Stimulated activated CD8-positive, alpha-beta memory T cell treated with anti-CD3 and anti-CD28 coated beads, Interleukin-7, amount 100 ng/mL, for 4 hours (primary cell): ENCODE measurements around the gene PSKH1.
"Not testable (repeated sequence)": the region's sequence is repeated elsewhere in the genome, so short reads cannot be mapped to it uniquely, and the experiment has no call there.

ENCODE experiments used
- DNase-seq, 2 donors: peaks; one replicate each; pipeline ENCODE4 v3.0.0-alpha.2; 2020; ENCODE audit warnings: low read depth in 2 of 2

The PSKH1 gene

DNA sequence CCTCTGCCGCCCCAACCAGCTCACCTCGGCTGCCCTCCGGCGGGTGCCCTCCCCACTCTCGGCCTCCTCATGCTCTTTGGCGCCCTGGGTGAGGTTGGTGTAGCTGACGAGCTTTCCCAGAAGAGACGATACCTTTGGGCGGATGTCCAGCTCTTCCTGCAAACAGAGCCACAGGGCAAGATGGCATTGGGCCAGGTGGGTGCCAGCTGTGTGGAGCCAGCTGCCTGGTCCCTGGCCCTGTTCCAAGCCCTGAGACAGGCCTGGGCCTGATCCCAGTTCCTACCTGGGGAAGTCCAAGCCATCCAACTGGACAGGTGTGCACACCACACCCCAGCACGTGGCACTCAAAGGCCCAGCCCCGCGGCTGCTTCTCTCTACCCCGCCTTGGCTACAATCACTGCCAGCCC lies 68.5 kb downstream of the PSKH1 start:
- DNase-seq: no peak

DNA sequence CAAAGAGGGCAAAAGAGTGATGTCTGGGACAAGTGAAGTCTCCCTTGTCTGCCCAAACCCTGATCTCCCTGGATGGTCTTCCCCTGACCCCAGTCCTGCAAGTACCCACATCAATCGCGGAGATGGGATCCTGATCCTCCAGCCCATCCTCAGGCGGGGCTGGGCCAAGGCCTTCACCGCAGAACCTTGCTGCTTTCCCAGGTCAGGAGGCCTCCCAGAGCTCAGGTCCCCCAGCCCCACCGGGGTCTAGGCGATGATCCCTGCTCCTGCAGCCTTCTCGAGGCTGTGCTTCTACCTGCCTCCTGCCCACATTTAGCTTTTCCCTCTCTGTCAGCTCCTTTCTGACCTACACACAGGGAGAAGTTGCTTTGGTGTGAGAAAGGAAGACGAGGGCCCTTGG lies 69.1 kb downstream of the PSKH1 start:
- DNase-seq: no peak

- no peak for DNase-seq
These were observed 70.2 kb downstream of the PSKH1 start for GRCh38 chr16:67963292-67963661.

DNA sequence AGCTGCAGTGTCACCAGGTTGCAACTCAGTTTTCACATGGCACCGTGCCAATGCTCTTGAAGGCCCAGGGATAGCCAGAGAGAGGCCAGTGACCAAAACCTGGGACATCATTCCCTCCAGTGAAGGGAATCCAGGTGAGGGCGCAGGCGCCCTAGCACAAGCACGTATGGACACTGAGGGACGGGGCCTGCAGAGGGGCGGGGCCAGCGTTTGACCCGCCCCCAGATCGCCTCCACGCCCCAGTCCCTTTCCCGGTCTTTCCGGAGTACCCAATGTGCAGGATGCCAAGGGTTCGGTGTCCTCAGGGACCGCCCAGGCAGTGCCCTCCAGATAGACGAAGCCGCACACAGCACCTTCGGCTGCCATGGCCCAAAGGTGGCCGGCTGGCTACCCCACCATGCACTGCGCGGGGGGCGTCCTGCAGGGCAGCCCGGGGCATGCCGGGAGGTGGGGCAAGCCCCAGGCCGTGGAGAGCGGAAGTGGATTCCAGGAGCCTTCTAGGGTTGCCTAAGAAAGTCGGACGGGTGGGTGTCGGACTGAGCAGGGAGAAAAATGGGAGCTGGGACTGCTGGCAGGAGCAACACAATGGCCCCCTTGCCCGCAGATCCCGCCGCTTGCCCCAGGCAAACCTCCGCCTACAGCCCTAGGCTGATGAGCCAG lies 70.7 kb downstream of the PSKH1 start:
- no peak for DNase-seq

GRCh38 chr16:67964477-67965131 lies 71.5 kb downstream of the PSKH1 start:
- DNase-seq: no peak

- no peak for DNase-seq
These were observed 72.9 kb downstream of the PSKH1 start for GRCh38 chr16:67965668-67966548.

DNA sequence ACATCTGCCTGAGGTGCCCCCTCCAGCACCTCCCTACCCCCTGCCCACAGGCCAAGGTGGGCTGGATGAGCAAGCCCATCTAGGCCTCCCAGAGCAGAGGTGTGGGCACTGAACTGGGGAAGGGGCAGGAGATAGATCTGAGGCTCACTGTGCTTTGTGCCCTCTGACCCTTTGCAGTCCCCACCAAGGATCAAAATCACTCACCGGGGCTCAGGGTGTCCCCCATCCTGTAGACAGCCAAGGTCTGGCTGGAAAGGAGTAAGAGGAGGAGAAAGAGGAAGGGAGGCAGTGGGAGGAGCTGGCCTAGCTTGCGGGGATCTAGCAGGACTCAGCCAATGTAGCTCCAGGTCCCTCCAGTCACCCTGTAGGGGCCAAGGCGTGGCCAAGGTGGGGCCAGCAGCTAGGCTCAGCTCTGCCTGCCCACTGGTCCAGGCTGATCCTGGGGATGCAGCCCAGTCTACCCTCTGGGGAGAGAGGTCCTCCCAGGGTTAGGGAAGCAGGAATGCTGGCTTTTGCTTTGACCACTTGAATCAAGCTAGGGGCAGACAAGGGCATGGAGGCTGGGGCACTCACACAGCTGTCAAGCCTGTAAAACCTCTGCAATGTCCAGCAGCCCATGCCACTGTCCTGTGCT lies 73.6 kb downstream of the PSKH1 start:
- no peak for DNase-seq

DNA sequence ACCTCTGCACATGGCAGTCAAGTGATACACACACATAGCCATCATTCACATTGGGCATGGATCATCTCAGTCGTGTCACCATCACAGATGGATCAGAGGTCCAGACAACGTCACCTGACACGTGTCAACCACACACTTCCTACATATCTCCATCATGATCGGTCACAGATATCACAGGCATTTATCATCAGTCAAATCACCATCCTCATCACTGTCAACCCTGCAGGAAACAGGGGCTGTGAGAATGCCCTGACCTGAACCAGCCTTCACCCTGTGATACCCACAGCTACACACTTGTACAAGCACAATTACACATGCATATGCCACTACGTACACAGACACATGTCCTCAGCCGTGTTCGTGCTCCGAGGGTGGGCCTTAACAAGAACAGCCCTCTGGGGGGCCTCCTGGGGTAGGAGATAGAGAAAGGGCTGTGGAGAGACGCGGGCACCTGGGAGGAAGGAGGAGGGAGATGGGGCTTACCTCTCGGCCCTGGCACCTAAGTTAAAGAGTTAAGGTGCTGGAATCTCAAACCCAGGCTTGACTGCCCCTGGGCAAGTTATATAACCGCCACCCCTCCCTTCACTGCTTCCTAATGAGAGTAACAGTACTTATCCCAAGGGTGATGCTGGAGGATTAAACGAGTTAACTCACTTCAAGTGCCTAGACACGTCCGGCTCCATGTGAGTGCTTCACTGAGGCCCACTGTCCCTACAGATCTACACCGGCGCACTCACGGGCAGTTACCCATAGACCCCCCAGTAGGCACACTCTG lies 74.3 kb downstream of the PSKH1 start:
- no peak for DNase-seq

- DNase-seq: no peak
These were observed 74.9 kb downstream of the PSKH1 start for GRCh38 chr16:67967958-67968399.

- peak; percentile 50 to 78 for DNase-seq
These were observed 75.6 kb downstream of the PSKH1 start, which contains the start of gene SLC12A4 for GRCh38 chr16:67968400-67969253. SLC12A4 (minus strand) TSS chr16:67968637; CDS start chr16:67968553, 84 bp downstream.

DNA sequence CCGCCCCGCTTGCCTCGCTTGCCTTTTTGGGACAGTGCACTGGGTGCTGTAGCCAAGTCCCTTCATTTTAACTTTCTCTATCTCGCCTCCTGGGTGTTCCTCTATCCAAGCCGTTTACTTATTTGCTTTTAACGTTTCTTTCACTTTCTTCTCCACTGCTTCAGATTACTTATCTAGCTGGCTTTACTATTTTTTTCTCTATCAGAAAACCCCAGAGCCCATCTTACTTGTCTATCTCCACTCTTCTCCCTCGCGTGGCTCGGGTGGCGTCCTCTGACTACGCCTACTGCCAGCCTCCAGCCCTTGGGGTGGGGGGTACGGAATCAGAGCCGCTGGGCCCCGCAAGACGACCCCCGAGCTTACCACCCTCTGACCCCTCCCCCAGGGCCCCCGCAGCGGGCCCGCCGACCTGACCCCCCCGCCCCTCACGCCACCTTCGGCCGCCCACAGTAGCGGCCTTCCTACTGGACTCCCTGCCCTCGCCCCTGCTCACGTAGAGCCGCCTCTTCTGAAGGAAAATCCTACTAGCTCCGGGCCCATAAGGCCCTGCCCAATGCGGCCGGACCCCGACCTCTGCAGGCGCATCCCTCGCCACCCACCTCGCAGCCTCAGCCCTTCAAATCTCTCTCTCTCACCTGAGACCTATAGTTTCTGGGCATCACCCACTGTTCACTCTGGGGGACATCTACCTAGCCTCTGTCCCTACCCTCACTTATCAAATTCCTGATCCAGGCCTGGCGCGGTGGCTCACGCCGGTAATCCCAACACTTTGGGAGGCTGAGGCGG lies 76.4 kb downstream of the PSKH1 start:
- DNase-seq: no peak

DNA sequence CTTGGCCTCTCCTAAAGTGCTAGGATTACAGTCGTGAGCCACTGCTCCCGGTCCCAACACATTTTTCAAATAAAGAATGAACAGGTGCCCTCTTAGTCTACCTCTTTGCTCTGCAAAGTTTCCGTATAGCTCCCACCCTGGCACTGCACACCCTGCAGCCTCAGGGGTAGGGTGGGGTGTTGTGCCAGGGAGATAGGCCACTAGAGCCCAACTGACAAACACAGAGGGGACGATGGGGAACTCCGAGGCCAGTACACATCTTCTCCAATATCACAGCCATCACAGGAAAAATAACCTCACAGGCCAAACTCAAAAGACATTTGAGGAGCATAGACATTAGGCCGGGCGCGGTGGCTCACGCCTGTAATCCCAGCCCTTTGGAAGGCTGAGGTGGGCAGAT lies 78.1 kb downstream of the PSKH1 start:
- no peak for DNase-seq

GRCh38 chr16:67972285-67972684 lies 79.2 kb downstream of the PSKH1 start:
- DNase-seq: not testable (repeated sequence)

GRCh38 chr16:67975321-67976105 lies 82.5 kb downstream of the PSKH1 start:
- DNase-seq: no peak

- no peak for DNase-seq
These were observed 83.2 kb downstream of the PSKH1 start for GRCh38 chr16:67976205-67976604.

- DNase-seq: no peak
These were observed 84.0 kb downstream of the PSKH1 start for GRCh38 chr16:67977005-67977404.

GRCh38 chr16:67977469-67978227 lies 84.6 kb downstream of the PSKH1 start:
- DNase-seq: no peak
